Small intestine (tissue), 7 donors: ENCODE data around the gene KIF5C. TPM values are rescaled to one million over a fixed set of nuclear protein-coding genes. Genes with fewer than 3 reads are reported as not detected.

ENCODE experiments used
- DNase-seq, 2 donors: peaks; one replicate each; pipeline versions ENCODE4 v3.0.0 to v3.0.0-alpha.2; 2013
- FAIRE-seq: peaks from 2 replicates; lab custom pipeline; 2012; peaks lifted over from hg19 to GRCh38; lab: Jason Lieb, UNC
- H3K27ac ChIP-seq, 3 donors: one replicate each; pipeline ENCODE4 v1.5.1; 2013; ENCODE audit warnings: low read length in 2 of 3, mild to moderate bottlenecking in 2 of 3, control low read depth in 1 of 3, inconsistent platforms in 1 of 3, low read depth in 1 of 3, moderate library complexity in 1 of 3
- H3K27me3 ChIP-seq, 3 donors: one replicate each; pipeline ENCODE4 v1.6.1; 2013; ENCODE audit warnings: low read length in 3 of 3, inconsistent platforms in 1 of 3; ENCODE audit not compliant: control insufficient read depth in 3 of 3, insufficient read depth in 3 of 3
- H3K36me3 ChIP-seq, 3 donors: one replicate each; pipeline ENCODE4 v1.6.1; 2013; ENCODE audit warnings: low read length in 3 of 3, inconsistent platforms in 1 of 3, low read depth in 1 of 3, mild to moderate bottlenecking in 1 of 3, moderate library complexity in 1 of 3; ENCODE audit not compliant: control insufficient read depth in 3 of 3, insufficient read depth in 2 of 3
- H3K4me1 ChIP-seq, 3 donors: one replicate each; pipeline ENCODE4 v1.6.1; 2013; ENCODE audit warnings: low read length in 2 of 3, inconsistent platforms in 1 of 3, low read depth in 1 of 3, mild to moderate bottlenecking in 1 of 3, moderate library complexity in 1 of 3; ENCODE audit not compliant: control insufficient read depth in 3 of 3, insufficient read depth in 2 of 3
- H3K4me3 ChIP-seq, 3 donors: one replicate each; pipeline ENCODE4 v1.5.1; 2013; ENCODE audit warnings: low read length in 3 of 3, control low read depth in 1 of 3, inconsistent platforms in 1 of 3, low read depth in 1 of 3, mild to moderate bottlenecking in 1 of 3, moderate library complexity in 1 of 3
- H3K9me3 ChIP-seq, 2 donors: one replicate each; pipeline ENCODE4 v1.6.1; 2013; ENCODE audit warnings: low read depth in 1 of 2, low read length in 1 of 2; ENCODE audit not compliant: control insufficient read depth in 2 of 2, insufficient read depth in 1 of 2
- WGBS, 3 donors: extraction: QIAGEN DNeasy Blood & Tissue Kit; methylation state at CpG; one replicate each; pipeline ENCODE4 v1.1.7; 2013; 5-methylcytosine and 5-hydroxymethylcytosine counted together
- polyA plus RNA-seq, 4 donors: library from polyadenylated mRNA; stranded (reverse) in 3 of 4; unstranded in 1 of 4; fragments of 200-250 nt in 3 of 4; fragments of 120-200 nt in 1 of 4; gene quantifications; one replicate each; pipeline versions ENCODE4 v1.2.1 to v1.2.3, GENCODE V29; 2013
- donor health status: healthy with polysubstance abuse.
- donor health status: control.
- donor health status: control.
- donor health status: Bipolar disorder and iron deficiency.
- donor health status: healthy.

The KIF5C gene
- polyA plus RNA-seq, 4 donors: 0.22 to 6.4 (median 2.4) TPM

DNA sequence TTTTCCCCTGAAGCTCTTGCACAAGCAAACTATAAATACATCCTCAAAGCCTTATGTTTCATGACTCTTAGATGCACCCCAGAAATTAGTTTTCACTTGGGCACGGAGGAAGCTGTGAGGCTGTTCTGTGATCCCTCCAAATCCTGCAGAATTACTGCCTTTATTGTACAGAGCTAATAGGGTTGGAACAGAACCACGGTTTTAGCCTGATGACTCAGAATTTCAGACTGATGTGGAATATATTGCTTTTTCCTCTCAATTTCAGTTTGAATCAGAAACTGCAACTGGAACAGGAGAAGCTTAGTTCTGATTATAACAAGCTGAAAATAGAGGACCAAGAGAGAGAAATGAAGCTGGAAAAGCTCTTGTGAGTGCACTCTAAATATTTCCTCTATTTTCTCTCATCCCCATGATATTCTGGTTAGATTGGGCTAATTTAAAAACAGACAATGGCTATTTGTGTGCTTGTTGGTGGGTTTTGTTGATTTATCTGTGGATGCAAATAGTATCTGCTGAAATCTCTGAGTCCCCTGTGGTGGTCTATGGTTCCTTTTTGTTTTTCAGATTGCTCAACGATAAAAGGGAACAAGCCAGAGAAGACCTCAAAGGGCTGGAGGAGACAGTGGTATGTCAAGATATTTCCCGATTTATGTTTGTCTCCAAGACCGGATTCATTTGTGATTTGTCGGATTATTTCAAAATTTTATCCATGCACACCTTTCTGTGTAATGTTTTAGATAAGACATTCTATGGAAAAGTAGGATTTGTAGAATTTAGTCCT lies 125.3 kb downstream of the KIF5C start:
- H3K27me3 ChIP-seq: no peaks in the 10 kb centered on the region
- 66 to 77% (median 75%) methylated on average over 6 of the region's 6 CpGs for WGBS, 3 donors
- no peak overlapping the region for H3K4me3 ChIP-seq
- peak overlapping the region in 1 of 3 donors; percentile 19 for H3K27ac ChIP-seq
- no peaks in the 10 kb centered on the region for H3K4me1 ChIP-seq
- DNase-seq (no peak), FAIRE-seq (no peak)
- H3K36me3 ChIP-seq: peaks cover 0 to 2% (median 0%) of the 10 kb centered on the region in 3 donors
- no peaks in the 10 kb centered on the region for H3K9me3 ChIP-seq

DNA sequence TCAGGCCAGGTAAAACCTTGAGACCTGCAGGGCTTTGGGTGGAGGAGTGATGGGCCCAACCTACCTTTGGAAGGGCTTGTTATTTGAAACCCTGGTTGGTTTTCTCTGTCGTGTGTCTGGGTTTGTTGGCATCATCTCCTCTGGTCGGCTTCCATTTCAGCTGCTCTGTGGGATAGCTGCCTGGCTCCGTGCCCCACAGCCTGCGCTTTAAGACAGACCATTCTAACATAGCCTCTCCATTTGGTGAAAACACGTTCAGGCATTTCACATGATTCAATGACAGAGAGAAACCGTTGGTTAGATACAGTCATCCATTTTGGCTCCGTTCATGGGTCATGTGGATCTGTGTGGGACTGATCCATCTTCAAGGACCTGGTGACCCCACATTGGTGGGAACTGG lies 126.5 kb downstream of the KIF5C start:
- no peaks in the 10 kb centered on the region for H3K9me3 ChIP-seq
- DNase-seq (no peak), FAIRE-seq (no peak)
- H3K27me3 ChIP-seq: no peaks in the 10 kb centered on the region
- H3K4me1 ChIP-seq: no peaks in the 10 kb centered on the region
- no peak overlapping the region for H3K4me3 ChIP-seq
- H3K36me3 ChIP-seq: peaks cover 0 to 2% (median 0%) of the 10 kb centered on the region in 3 donors
- WGBS, 3 donors: 85 to 90% (median 88%) methylated on average over 7 of the region's 7 CpGs
- no peak overlapping the region for H3K27ac ChIP-seq

DNA sequence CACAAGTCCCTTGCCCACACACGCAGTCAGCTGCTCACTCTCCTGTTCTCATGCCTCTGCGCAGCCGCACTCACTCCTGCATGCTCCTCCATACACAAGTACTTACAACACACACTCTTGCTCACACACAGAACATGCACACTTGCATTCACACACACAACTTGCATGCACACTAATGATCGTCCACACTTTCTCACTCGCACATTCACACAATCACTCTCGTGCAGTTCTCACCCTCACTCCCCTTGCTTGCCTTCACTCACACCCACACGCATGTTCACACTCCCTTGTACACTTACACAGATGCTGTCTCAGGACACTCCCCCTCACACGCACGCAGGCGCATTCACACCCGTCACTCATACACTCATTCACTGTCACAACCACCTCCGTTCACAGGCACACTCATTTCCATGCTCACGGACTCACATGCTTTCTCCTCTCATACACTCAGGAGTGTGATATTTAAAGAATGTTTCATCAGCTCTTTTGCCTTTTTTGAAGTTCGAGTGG lies 127.4 kb downstream of the KIF5C start:
- no peak overlapping the region for H3K4me3 ChIP-seq
- peaks cover 0 to 2% (median 0%) of the 10 kb centered on the region in 3 donors for H3K36me3 ChIP-seq
- H3K27ac ChIP-seq: no peak overlapping the region
- H3K27me3 ChIP-seq: no peaks in the 10 kb centered on the region
- H3K9me3 ChIP-seq: no peaks in the 10 kb centered on the region
- DNase-seq (no peak), FAIRE-seq (no peak)
- H3K4me1 ChIP-seq: no peaks in the 10 kb centered on the region
- WGBS, 3 donors: 94 to 97% (median 96%) methylated on average over 14 of the region's 14 CpGs

DNA sequence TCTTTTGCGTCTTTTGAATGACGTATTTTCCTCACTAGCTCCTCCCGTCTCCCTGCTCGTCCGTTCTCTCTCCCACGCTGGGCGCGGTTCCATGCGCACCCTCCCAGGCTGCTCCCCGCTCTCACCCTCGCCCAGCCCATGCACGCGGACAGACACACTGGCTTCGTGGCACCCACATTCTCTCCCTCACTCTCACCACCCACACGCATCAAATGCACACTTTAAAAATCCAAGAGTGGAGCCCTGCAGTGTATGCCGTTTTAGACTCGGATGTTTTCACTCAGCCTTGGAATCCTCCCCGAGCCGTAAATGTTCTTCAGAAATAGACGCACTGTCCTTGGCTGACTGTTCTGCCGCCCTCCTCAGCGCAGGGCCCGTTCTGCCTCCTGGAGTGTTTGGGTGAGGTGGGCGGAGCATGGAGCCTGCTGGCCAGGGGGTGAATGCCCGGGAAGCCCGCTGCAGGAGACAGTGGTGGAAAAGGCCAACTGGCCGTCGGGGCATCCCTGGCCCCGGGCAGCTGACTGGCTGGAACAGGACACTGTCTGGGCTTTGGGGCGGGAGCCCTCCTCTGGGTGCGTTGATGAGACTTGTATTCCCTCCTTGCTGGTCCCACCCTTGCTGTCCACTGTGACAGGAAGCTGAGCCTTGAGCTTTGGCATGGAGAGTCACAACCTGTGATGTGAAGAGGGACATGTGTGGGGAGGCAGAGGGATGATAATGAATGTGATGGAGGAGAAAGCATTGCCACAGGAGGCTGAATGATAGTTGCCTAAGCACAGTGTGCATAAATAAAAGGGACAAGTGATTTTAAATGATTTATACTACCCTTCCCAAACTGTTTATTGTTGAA lies 128.1 kb downstream of the KIF5C start:
- Histone ChIP-seq H3K27me3 (no peaks in the 10 kb centered on the region), H3K4me3 (no peak overlapping the region), H3K4me1 (no peaks in the 10 kb centered on the region), H3K27ac (no peak overlapping the region), H3K9me3 (no peaks in the 10 kb centered on the region), H3K36me3 (peaks cover 0 to 2% (median 0%) of the 10 kb centered on the region in 3 donors)
- DNase-seq: no peak
- WGBS, 3 donors: 86 to 95% (median 94%) methylated on average over 31 of the region's 31 CpGs
- no peak for FAIRE-seq

DNA sequence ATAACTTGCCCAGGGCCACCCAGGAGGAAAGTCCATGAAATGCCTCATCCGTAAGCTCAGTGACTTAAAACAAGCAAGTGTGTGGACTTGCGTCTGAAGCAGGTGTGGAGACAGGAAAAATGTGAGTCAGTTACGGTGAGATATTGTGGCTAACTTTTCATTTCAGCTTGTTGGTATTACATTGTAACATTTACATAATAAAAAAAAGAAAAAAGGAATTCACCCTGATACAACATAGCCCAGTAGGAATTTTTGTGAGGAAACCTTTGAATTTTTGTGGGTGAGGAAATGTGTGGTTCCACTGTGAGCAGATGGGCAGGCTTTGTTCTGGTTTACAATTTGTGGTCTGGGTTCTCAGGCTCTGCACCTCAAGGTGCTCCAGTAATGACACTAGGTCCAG lies 129.8 kb downstream of the KIF5C start:
- H3K9me3 ChIP-seq: no peaks in the 10 kb centered on the region
- H3K36me3 ChIP-seq: peaks cover 0 to 2% (median 0%) of the 10 kb centered on the region in 3 donors
- H3K27ac ChIP-seq: no peak overlapping the region
- no peak for DNase-seq
- no peaks in the 10 kb centered on the region for H3K4me1 ChIP-seq
- no peak for FAIRE-seq
- WGBS, 3 donors: 57 to 86% (median 66%) methylated on average over 3 of the region's 3 CpGs
- no peaks in the 10 kb centered on the region for H3K27me3 ChIP-seq
- no peak overlapping the region for H3K4me3 ChIP-seq

DNA sequence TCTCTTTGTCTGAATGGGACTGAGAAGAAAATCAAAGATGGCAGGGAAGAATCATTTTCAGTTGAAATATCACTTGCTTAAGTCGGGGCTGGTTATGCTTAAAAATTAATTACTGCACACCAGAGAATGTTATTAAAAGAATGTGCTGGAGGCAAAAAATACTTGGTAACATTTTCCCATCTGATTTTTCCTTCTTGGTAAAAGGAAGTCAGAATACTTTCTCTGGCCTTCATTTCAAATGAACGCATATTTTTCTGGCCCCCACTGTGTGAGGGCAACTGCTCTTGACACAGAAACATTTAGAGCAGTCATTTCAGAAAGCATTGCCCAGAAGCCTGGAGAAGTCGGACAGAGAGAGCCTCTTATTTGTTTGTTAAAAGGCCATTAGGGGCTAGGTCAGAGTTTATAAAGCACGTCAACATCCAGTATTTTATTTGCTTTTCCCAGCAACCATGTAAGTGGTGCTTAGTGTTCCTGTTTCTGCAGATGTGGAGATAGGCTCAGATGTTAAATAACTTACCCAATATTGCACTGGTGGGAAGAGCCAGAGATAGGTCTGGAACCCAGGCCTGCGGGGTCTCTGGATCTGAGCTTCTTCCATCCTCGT lies 130.5 kb downstream of the KIF5C start:
- WGBS, 3 donors: 73 to 76% (median 76%) methylated on average over 6 of the region's 6 CpGs
- no peak for FAIRE-seq

DNA sequence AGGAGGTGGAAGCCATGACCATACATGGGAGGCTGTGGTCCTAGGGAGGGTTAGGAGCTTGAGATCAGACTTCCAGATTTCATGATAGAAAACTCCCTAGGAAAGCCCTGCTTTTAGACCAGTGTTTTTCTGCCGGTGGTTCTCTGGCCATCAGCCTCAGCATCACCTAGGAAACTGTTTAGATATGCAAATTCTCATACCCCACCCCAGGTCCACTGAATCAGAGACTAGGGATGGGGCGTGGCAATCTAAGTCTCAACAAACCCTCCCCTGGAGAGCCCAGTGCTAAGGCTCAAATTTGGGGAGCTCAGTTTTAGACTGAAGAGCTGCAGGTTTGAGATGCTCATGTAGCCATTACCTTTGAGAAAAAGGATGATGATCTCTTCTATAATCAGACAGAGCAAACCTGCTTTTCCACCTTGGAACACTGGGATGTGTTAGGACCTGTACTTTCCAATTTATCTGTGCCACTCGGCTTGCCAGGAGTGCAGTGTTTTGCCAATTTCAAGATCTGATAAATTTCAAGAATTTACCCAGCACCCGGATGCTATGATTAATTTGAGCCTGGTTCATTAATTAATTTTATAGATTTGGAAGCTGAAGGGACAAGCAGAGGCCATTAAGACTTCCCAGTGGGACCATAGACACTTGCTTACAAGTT lies 132.0 kb downstream of the KIF5C start:
- Histone ChIP-seq H3K4me1 (no peaks in the 10 kb centered on the region), H3K27ac (no peak overlapping the region), H3K27me3 (peaks cover 0 to 2% (median 0%) of the 10 kb centered on the region in 3 donors), H3K36me3 (peaks cover 0 to 9% (median 0%) of the 10 kb centered on the region in 3 donors), H3K9me3 (no peaks in the 10 kb centered on the region), H3K4me3 (no peak overlapping the region)
- WGBS, 3 donors: 47 to 75% (median 63%) methylated on average over 4 of the region's 4 CpGs
- no peak for DNase-seq
- FAIRE-seq: no peak

More for the DNA sequence above, 130.5 kb downstream of the KIF5C start:
- no peak for DNase-seq
- Histone ChIP-seq H3K9me3 (no peaks in the 10 kb centered on the region), H3K4me1 (no peaks in the 10 kb centered on the region), H3K27ac (no peak overlapping the region), H3K27me3 (peaks cover 0 to 2% (median 0%) of the 10 kb centered on the region in 3 donors), H3K36me3 (peaks cover 0 to 8% (median 0%) of the 10 kb centered on the region in 3 donors), H3K4me3 (no peak overlapping the region)
